GM19043 (cell line): ENCODE data around the gene AP4S1.
"Not testable (repeated sequence)": the region's sequence is repeated elsewhere in the genome, so short reads cannot be mapped to it uniquely, and the experiment has no call there.

Experiments
- ATAC-seq: cut with Tn5 transposase; IDR thresholded peaks from one replicate; pipeline ENCODE4 v1.9.1; 2021; ENCODE audit warnings: low read depth; ENCODE audit not compliant: unreplicated experiment

The AP4S1 gene, protein sequence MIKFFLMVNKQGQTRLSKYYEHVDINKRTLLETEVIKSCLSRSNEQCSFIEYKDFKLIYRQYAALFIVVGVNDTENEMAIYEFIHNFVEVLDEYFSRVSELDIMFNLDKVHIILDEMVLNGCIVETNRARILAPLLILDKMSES

DNA sequence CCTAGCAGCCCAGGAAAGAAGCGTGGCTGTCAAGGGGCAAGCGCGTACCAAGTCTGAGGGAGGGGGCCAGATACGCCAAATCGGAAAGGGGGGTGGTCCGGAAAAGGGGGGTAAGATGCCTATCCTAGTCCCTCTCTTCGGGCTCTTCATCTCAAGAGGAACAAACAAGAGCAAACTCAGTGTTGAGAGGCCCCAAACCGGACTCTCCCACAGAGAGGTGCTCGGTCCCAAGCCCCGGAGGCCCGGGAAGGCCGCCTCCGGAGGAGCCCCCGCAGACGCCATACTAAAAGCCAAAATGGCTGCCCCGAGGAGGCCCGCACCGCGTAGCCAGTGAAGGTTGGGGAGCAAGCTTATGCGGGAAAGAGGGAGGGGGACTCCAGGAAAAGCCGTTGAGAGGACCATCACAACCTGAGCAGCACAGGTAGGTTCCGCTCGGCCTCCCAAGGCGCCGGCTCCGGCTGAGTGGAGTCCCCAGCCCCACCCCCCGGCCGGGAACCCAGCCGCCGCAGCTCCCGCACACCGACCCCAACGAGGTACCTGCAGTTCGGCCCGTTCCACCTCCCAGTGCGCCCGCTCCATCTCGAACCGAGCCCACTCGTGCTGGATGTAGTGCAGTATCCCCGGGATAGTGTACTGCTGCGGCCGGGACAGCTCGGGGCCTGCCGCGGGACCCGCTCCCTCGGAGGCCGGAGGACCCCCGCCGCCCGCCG, at the start of gene AP4S1:
AP4S1 (plus strand) TSS at position 283 of the 710 bp plus-strand sequence. CDS start 40,548 bp downstream, outside the sequence.
- no peak for ATAC-seq

DNA sequence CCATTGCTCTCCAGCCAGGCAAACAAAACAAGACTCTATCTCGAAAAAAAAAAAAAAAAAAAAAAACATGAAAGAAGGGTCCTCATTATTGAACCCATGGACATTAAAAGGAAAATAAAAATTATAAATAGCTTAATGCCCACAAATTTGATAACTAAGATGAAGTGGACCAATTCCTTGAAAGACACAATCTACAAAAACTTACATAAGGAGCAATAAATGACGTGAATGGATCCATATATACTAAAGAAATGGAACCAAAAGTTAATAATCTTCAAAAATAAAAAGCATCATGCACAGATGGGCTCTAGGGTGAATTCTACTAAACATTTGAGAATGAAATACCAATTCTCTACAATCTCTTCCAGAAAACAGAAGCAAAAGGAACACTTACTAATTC, 47.7 kb upstream of the AP4S1 start:
- no peak for ATAC-seq

DNA sequence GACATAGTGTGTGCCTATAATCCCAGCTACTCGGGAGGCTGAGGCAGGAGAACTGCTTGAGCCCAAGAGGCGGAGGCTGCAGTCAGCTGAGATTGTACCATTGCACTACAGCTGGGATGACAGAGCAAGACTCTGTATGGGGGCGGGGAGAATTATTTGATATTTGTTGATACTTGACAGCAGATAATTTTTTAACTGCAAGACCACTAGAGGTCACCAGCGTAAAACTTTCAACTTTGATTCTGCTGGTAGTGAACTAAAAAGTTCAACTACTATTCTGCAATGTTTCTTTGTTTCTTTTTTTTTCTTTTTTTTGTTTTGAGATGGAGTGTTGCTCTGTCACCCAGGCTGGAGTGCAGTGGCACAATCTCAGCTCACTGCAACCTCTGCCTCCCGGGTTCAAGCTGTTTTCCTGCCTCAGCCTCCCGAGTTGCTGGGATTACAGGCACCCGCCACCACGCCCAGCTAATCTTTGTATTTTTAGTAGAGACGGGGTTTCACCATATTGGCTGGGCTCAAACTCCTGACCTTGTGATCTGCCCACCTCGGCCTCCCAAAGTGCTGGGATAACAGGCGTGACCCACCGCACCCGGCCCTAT, 45.2 kb upstream of the AP4S1 start:
- ATAC-seq: not testable (repeated sequence)

DNA sequence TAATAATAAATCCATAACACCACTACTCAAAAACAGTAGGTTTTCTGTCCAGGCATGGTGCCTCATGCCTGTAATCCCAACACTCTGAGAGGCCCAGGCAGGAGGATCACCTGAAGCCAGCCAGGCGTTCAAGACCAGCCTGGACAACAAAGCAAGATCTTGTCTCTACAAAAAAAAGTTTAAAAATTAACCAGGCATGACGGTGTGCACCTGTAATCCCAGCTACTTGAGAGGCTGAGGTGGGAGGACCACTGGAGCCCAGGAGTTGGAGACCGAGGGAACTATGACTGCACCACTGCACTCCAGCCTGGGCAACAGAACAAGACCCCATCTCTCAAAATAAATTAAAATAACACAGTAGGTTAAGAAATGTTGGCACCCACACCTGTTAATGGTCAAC, 44.5 kb upstream of the AP4S1 start:
- no peak for ATAC-seq

DNA sequence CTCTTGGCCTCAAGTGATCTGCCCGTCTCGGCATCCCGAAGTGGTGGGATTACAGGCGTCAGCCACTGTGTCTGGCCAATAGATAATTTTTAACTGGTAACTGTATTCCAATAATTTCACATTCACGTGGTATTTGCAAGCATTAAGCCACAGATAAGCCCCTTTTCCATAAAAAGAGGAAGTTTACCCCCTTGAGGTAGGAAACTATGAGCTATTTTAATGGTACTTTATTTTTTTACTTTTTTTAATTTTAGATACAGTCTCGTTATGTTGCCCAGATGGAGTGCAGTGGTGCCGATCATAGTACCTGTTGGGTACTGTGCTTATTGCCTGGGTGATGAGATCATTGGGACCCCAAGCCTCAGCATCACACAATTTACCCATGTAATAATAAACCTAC, 42.9 kb upstream of the AP4S1 start:
- no peak for ATAC-seq

DNA sequence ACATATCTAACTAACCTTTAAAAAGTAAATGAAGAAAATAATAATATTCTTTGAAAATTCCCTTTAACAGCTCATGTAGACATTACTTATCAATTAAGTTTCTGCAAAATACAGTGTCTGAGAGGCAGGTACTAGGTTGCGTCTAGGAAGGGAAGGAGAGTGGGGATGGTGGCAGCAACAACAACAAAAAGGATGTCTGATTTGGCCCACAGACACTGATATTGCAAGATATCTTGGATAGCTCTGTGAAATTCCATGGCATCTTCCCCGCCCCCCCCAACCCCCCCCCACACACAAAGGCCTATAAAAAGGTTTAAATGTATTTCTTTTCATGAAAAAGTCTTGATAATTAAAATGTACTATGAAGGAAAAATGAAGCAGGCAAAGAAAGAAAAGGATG, 41.6 kb upstream of the AP4S1 start:
- ATAC-seq: no peak

DNA sequence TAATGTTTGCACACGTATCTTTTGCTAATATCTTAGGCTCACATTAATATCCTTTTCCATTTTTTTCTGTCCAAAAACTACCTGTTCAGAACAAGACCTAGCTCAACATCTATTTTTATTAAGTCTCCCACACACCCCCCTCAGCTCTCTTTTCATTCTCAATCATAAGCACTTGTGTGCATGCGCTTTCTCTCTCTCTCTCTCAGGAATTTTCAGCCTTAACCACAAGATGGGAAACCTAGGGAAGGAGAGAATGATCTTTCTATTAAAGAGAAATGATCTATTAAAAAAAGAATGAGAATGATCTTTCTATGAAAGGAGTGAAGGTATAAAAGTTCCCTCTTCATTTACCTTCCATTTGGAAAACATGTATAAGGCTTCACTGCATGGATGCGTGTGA, 39.7 kb upstream of the AP4S1 start:
- no peak for ATAC-seq

DNA sequence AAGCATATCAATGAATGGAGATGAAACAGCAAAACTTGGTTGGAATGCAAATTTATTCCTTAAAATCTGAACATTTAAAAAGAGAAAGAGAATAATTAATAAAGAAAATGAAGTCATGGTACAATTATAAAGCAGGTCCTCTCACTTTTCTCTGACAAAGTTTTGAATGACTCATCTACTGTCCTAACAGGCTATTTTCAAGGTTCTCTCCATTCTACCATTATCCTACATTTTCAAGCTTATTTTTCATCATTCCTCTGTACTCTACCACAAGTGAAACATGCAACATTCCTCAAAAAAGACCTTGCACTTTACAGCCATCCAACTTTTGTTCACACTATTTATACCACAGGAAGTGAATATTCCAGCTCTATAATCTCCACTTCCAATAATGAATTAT, 36.9 kb upstream of the AP4S1 start:
- ATAC-seq: no peak

DNA sequence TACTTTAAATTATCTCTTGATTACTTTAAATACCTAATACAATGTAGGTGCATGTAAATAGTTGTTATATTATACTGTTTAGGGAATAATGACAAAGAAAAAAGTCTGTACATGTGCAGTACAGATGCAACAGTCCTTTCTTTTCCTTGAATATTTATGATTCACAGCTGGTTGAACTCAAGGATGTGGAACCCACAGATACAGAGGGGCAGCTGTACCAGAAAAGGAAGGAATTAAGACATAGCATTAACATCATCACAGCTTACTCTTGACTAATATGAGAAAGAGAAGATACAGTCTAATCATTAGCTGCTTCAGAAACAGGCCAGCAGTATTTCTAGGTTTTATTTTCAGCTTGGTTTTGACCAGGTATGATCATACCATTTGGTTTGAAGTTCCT, 34.7 kb upstream of the AP4S1 start:
- no peak for ATAC-seq

DNA sequence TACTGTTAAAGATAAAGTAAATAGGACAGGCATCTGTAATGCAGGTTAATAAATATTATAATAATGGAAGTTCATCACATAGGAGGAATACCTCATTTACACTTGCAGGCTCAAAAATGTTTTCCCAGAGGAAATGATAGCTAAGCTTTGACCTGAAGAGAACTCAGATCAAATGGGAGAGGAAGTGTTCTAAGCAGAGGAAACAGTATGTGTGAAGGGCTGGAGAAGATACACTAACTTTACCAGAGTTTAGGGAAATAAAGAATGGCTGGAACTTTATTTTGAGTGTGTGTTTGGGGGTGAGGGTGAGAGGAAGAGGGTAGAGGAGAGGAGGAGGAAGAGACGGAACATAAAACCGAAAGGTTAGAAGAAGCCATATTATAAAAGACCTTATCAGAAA, 34.0 kb upstream of the AP4S1 start:
- no peak for ATAC-seq

DNA sequence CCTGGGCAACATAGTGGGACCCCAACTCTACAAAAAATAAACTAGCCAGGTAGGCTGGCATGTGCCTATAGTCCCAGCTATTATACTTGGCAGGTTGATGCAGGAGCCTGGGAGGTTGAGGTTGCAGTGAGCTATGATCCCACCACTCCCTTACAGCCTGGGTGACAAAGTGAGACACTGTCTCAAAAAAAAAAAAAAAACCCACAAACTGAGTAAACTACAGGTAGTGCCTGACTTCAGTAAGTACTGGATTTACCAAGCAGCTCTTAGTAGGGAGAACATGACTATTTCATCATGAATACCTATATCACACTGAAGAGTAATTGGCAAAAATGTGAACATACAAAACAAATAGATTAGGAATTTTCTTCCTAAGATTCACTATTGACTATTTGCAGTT, 32.4 kb upstream of the AP4S1 start:
- no peak for ATAC-seq

DNA sequence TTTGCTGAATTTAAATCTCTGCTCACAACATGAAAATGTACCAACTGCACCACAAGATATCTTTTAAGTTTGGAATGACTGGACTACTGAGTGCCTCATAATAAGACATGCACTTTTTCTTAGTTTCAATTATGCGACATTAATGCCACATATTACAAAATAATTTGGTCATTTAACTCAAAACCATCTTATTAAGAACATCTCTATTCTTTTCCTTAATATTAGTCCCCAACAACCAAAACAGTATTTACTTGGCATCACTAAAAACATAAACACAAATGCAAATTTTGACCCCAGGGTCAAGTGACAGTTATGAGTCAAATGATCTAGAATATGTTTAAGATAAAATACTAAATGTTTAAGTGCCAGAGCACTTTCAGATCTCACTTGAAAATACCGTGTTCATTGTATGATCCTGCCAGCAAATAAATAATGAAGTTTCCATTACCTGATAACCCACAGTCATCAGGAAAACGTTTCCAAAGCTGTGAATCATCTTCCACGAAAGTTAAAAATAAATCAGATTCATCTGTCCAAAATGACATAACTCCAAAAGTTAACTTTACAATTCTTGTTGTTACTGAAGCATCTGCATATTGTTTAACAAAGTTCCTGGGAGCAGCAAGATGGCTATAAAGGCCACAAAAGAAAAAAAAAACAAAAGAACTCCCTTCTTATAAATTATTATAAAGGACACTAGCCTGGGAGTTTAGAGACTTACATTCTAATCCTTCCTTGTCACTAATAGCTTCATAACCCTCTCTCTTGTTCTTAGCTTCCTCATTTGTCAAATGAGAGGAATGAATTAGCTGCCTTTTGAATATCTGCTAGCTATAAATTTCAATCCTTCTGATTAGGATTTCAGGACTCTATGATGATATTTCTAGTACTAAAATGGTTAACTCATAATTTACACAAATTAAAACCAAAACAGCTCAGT, 30.5 kb upstream of the AP4S1 start:
- ATAC-seq: peak; percentile 60

DNA sequence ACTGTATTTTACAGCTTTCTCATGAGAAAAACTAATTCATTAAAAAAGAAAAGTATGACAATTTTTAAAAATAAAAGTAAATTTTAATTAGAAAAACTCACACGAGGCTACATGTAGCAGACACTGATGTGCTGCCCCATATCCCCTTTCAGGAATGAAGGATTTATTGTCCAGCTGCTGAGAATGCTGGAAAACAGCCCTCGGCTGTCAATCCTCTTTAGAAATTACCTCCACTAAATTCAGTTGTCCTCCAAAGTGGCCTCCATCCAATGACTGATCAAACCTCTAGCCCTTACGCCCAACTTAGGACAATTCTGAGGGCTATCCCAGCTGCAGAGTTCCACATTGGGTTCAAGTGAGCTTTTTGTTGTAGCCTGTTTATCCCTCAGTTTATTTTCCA, 29.8 kb upstream of the AP4S1 start:
- ATAC-seq: no peak

DNA sequence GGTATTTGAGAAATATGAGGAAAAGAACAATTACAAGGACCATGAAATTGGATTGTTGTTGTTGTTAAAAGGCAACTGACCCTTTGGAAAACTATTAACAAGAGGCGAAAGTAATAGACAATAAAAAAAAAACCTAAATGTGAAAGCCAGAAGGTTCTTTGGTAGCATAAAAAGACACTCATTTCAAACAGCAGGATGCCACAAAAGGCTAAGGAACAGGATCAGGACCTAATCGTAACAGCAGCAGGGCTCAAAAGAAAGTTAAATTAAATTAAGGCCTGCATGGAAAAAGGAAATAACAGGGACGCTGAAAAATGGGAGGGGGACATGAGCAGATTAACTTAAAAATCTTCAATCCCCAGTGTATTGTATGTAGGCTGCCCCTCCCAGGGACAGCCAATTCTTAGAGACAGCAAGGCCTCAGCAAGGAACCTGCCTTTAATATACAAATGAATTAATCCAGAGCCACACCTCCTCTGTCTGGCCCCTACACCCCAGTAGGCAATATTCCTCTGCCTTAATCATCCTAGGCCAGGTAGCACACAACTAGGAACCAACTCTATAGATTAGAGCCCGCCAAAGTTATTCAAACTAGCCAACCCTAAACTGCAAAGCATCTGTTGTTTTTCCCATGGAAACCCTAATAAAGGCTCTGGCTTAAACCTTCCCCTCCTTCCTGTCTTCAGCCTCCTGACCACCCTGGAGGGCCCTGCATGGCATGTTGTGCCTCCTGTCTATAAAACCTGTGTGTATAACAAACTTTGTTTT, 28.4 kb upstream of the AP4S1 start:
- ATAC-seq: no peak

DNA sequence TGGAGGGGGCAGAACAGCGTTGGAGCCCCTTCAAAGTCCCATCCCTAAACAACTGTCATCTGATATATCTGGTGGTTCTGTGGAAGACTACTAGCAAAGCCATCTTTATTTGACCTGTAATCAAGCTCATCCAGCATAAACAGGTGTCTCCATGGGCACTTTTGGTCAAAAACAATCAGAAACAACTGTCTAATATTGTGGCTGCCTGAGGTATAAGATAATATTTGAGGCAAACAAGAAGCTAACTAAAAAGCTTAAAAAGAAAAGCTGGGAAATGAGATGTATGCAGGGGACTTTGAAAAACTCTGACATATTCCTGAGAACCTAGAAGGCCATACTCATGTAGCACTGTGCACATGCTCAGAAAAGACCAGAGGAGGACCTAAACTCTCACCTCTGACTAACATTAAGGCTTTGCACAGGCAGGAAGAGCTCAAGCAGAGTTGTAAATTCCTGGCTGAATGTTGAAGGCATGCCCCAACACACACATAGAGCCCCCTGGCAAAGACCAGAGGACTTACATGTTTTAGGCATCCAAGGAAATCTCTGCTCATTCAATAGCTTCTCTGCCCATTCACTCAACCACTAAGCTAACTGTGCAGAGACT, 27.2 kb upstream of the AP4S1 start:
- ATAC-seq: no peak

DNA sequence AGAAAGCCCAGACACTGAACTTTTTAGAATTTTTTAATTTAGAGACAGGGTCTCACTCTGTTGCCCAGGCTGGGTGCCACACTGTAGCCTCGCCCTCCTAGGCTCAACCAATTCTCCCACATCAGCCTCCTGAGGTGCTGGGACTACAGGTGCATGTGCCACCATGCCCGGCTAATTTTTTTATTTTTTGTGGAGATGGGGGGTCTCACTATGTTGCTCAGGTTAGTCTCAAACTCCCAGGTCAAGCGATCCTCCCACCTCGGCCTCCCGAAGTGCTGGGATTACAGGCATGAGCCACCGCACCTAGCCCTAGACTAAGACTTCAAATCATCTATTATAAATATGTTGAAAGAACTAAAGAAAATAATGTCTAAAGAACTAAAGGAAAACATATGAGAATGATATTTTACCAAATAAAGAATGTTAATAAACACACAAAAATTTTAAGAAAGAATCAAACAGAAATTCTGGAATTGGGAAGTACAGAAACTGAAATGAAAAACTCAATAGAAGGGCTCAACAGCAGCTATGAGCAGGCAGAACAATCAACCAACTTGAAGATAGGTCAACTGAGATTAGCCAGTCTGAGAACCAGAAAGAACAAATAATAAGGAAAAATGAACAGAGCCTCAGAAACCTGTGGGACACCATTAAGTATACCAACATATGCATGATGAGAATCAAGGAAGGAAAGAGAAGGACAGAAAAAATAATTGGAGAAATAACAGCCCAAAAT, 26.2 kb upstream of the AP4S1 start:
- no peak for ATAC-seq

DNA sequence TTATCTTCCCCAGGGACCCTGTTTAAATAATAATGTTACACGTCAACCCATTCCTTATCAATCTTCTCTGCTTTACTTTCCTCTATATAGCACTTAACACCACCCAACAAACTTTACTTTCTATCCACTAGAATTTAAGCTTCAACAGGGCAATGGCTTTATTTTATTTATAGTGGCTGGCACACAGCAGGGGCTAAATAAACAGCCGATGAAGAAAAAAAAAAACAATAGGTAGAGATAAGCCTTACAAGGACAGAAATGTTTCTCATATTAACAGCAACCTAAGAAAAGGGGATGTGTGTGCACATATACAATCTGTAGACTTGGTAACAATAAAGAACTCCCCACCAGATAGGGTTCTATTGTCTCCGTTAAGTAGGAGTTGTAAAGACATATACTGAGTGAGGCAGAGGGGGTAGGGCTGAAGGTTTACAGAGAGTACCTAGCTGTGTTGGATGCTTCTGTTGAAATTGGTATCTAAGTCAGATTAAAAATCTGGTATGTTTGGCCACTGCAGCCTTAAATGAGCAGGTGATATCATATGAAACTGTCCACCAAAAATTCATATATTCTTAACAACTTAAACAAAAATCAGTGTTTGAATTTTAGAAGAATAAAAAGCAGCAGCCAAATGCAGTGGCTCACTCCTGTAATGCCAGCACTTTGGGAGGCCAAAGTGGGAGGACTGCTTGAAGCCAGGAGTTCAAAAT, 24.7 kb upstream of the AP4S1 start:
- ATAC-seq: no peak

DNA sequence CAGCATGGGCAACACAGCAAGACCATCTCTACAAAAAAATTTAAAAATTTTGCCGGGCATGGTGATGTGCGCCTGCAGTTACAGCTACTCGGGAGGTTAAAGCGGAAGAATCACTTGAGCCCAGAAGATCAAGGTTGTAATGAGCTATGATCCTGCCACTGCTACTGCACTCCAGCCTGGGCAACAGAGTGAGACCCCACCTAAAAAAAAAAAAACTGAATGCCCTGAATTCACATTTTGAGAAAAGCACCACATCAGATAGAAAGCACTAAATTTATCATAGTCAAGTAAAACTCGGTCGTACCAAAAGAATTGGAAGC, 24.1 kb upstream of the AP4S1 start:
- ATAC-seq: no peak

DNA sequence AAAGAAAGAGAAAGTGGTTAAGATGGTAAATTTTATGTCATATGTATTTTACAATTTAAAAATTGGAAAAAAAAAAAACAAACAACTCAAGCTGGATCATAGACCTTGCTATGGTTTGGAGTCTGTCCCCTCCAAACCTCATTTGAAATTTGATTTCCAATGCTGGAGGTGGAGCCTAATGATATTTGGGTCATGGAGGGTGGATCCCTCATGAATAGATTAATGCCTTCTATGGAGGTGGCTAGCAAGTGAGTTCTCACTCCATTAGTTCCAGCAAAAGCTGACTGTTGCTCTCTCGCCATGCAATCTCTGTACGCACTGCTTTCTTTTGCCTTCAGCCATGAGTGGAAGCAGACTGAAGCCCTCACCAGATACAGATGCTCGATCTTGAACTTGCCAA, 22.2 kb upstream of the AP4S1 start:
- no peak for ATAC-seq
